ENCODE results near the gene COMMD1.
"Not testable (repeated sequence)": the region's sequence is repeated elsewhere in the genome, so short reads cannot be mapped to it uniquely, and the experiment has no call there.

The COMMD1 gene

DNA sequence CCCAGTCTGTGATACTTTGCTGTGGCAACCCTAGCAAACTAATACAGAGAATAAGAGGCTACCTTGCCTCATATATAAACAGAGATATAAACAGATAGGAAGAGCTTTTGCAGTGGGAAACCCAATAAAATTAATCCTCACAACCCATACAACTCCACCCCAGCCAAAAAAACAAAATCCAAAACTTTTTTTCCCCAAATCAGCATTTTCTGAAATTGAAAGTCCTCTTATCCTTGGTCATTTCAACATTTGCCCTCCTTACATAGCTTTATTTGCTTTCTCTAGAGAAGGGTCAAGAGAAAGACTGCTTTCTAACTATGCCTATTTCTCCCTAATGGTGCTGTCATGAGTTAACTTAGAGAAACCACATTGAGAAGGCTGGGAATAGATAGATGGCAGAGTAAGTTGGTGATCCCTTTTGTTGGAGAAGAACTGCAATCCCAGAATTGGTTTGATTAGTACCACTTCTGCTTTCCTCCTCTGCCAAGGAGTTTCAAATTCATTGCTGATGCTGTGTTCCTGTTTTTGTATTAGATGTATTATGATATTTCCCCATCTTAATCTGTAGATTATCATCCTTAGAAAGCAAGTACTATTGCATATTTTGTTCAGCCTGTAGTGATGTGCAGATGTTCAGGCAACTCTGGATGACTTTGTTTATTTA, 214.0 kb downstream of the COMMD1 start:
- Mint-ChIP-seq H3K36me3 (ENCODE audit: low read depth) (no peaks in the 10 kb centered on the region), H3K9me3 (no peaks in the 10 kb centered on the region)

GRCh38 chr2:62126239-62126638, 220.8 kb downstream of the COMMD1 start:
- not testable (repeated sequence) for H3K27me3 Mint-ChIP-seq (ENCODE audit: low read depth); H3K27ac Mint-ChIP-seq; H3K4me1 Mint-ChIP-seq; H3K9me3 Mint-ChIP-seq; H3K4me3 Mint-ChIP-seq
- peaks cover 18% of the 10 kb centered on the region for H3K36me3 Mint-ChIP-seq (ENCODE audit: low read depth)

More for the DNA sequence above, 214.0 kb downstream of the COMMD1 start:
- no peak overlapping the region for H3K4me3 Mint-ChIP-seq
- peaks cover 6% of the 10 kb centered on the region for H3K4me1 Mint-ChIP-seq
- H3K27me3 Mint-ChIP-seq (ENCODE audit: low read depth), result no peaks in the 10 kb centered on the region
- no peak overlapping the region for H3K27ac Mint-ChIP-seq
- TF ChIP-seq CTCF (IDR thresholded peaks at IDR 0.05; ENCODE audit: unreplicated experiment in 3 of 3), result no peak

DNA sequence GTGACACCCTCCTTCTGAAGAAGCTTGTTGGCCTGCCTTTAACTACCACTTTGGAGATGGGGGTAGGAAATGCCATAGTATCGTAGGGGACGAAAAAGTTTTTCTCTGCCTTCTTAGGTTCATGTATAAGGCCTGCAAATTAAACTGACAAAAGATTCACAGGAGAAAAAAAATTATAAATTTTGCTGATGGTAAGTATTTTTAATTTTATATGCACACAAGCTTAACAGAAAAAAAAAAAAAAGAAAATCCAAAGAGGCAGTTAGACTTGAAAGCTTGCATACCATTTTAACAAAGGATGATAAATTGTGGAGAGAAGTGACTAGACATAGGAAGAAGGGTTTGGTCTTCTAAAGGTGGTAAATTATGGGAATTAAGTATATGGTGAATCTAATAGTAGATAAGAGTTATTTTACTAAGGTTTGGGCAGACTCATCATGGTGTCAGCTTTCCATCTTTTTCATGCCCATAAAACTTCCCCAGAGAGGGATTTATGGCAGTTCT, 227.9 kb downstream of the COMMD1 start:
- H3K4me3 Mint-ChIP-seq, result no peak overlapping the region
- no peak for TF ChIP-seq CTCF (IDR thresholded peaks at IDR 0.05; ENCODE audit: unreplicated experiment in 3 of 3)
- peaks cover 6% of the 10 kb centered on the region for H3K36me3 Mint-ChIP-seq (ENCODE audit: low read depth)
- no peak overlapping the region for H3K27ac Mint-ChIP-seq
- H3K9me3 Mint-ChIP-seq, result no peaks in the 10 kb centered on the region
- H3K27me3 Mint-ChIP-seq (ENCODE audit: low read depth), result no peaks in the 10 kb centered on the region
- peaks cover 11% of the 10 kb centered on the region for H3K4me1 Mint-ChIP-seq

- H3K4me3 Mint-ChIP-seq, result no peak overlapping the region
- no peaks in the 10 kb centered on the region for H3K27me3 Mint-ChIP-seq (ENCODE audit: low read depth)
- H3K4me1 Mint-ChIP-seq, result peaks cover 11% of the 10 kb centered on the region
- no peaks in the 10 kb centered on the region for H3K9me3 Mint-ChIP-seq
- no peak overlapping the region for H3K27ac Mint-ChIP-seq
- peaks cover 9% of the 10 kb centered on the region for H3K36me3 Mint-ChIP-seq (ENCODE audit: low read depth)
- TF ChIP-seq CTCF (IDR thresholded peaks at IDR 0.05; ENCODE audit: unreplicated experiment in 3 of 3), result no peak
Measured at GRCh38 chr2:62136956-62137830, 231.7 kb downstream of the COMMD1 start.

DNA sequence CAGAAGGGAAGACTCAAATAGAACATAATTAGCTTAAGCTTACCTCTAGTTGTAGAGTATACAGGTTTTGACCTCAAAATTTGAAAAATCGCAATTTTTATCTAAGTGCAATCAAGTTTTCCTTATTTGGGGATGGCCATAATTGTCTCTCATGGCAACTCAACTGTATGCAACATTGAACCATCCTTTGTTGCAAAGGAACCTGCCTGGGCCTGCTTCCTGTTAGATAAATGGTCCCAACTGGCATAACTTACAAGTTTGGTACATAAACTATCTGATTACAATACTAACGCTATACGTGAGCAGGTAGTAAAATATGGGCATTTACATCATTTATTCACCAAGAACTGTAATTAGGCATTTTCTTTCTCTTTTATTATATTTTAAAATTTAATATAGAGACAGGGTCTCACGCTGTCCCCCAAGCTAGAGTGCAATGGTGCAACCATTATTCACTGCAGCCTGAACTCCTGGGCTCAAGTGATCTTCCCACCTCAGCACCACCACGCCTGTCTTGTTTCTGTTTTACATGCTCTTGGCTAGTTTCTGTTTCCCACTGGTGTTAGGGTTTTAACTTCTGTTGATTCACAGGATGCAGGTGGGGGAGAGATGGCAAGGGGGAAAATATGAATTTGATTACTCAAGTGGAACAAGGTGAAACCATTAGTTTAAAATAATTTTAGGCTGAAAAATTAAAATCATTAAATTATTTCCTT, 235.1 kb downstream of the COMMD1 start:
- Mint-ChIP-seq H3K4me1 (peaks cover 11% of the 10 kb centered on the region), H3K27ac (no peak overlapping the region), H3K36me3 (ENCODE audit: low read depth) (peaks cover 9% of the 10 kb centered on the region), H3K27me3 (ENCODE audit: low read depth) (no peaks in the 10 kb centered on the region), H3K4me3 (no peak overlapping the region), H3K9me3 (no peaks in the 10 kb centered on the region)
- TF ChIP-seq CTCF (IDR thresholded peaks at IDR 0.05; ENCODE audit: unreplicated experiment in 3 of 3), result no peak

- H3K9me3 Mint-ChIP-seq, result no peaks in the 10 kb centered on the region
- TF ChIP-seq CTCF (IDR thresholded peaks at IDR 0.05; ENCODE audit: unreplicated experiment in 3 of 3), result no peak
- no peaks in the 10 kb centered on the region for H3K27me3 Mint-ChIP-seq (ENCODE audit: low read depth)
- H3K4me3 Mint-ChIP-seq, result no peak overlapping the region
- H3K27ac Mint-ChIP-seq, result no peak overlapping the region
- H3K36me3 Mint-ChIP-seq (ENCODE audit: low read depth), result peaks cover 5% of the 10 kb centered on the region
- peaks cover 11% of the 10 kb centered on the region for H3K4me1 Mint-ChIP-seq
Measured at GRCh38 chr2:62141142-62141740, 235.8 kb downstream of the COMMD1 start.
